GM12873 (cell line): ENCODE measurements around the gene ANAPC5.

Experiments
- CTCF ChIP-seq: IDR thresholded peaks from 2 replicates; pipeline ENCODE4 v1.5.1; 2012; ENCODE audit warnings: low read depth, mild to moderate bottlenecking, moderate library complexity, low read length, control low read depth; ENCODE audit not compliant: insufficient read depth; ENCODE audit errors: missing control alignments

Gene ANAPC5

GRCh38 chr12:121391619-121392324 is 39.6 kb upstream of the ANAPC5 start:
- no peak for TF ChIP-seq CTCF

GRCh38 chr12:121390856-121391255 is 38.6 kb upstream of the ANAPC5 start:
- TF ChIP-seq CTCF = no peak

- TF ChIP-seq CTCF = no peak
Observed at GRCh38 chr12:121388421-121388981, 36.3 kb upstream of the ANAPC5 start.

- peak; percentile 11 for TF ChIP-seq CTCF
Observed at GRCh38 chr12:121383601-121384021, 31.4 kb upstream of the ANAPC5 start.

- no peak for TF ChIP-seq CTCF
Observed at GRCh38 chr12:121379945-121380344, 27.7 kb upstream of the ANAPC5 start.

GRCh38 chr12:121378736-121379135 is 26.5 kb upstream of the ANAPC5 start:
- TF ChIP-seq CTCF = no peak

- TF ChIP-seq CTCF = no peak
Observed at GRCh38 chr12:121376754-121377697, 24.8 kb upstream of the ANAPC5 start.
